ENCODE measurements around the gene ALG6. TPM values are rescaled to one million over a fixed set of nuclear protein-coding genes. Genes with fewer than 3 reads are reported as not detected.

The ALG6 gene
- total and polyA plus RNA-seq, 2 of the 13 experiments (the other 11 are each of a cell fraction or from before 2014, with no cell fraction given), result 6.8 to 8.1 TPM

DNA sequence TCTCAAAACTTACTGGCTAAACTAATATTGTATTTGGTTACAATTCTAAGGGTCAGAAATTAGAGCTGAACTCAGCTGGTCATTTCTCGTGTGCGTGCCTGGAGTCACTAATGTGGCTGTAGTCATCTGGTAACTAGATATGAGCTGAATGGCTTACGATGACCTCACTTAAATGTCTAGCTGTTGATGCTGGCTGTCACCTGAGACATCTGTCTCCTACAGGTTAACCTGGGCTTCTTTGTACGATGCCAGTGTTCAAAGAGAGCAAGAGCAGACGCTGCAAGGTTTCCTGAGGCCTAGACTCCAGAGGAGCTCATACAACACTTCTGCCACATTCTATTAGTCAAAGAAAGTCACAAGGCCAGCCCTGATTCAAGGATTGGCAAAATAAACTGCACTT is 17.1 kb upstream of the ALG6 start:
- DNase-seq (ENCODE audit: low spot score) (no peak), ATAC-seq (no peak), FAIRE-seq (no peak)
- no peak overlapping the region for H3K4me3 ChIP-seq (replicated peaks in 1 of 3; ENCODE audit: insufficient read depth in 1 of 3, low read depth in 2 of 3, low read length in 3 of 3)
- peaks cover 0 to 12% of the 10 kb centered on the region in 2 experiments; a peak in 1 of 5 replicates for H3K27me3 ChIP-seq (ENCODE audit: control insufficient read depth in 1 of 2, insufficient read depth in 2 of 2, low read length in 2 of 2)
- no peaks in the 10 kb centered on the region for H3K9me3 ChIP-seq (ENCODE audit: low read length)
- intact Hi-C loops (cut with micrococcal nuclease; ENCODE audit: unreplicated experiment), result no loop called here
- 14% methylated on average over 5 of the region's 5 CpGs for WGBS (ENCODE audit: low lambda C conversion rate)
- no peak overlapping the region for H3K27ac ChIP-seq (ENCODE audit: extremely low read length, insufficient read depth, low read length)
- POLR2A ChIA-PET, result interaction anchor here (0.7 kb wide), 1 partner anchor 67 kb away, joined by 3 read pairs; no protein-coding TSS in a partner anchor
- H4K20me1 ChIP-seq (ENCODE audit: insufficient read depth, low read length), result no peaks in the 10 kb centered on the region
- H3K79me2 ChIP-seq (ENCODE audit: insufficient read depth, low read length), result no peaks in the 10 kb centered on the region
- no peak overlapping the region for H3K9ac ChIP-seq (ENCODE audit: insufficient read depth, low read depth, low read length)
- BruUV-seq (replicated peaks), result no TSS peak
- no peaks in the 10 kb centered on the region for H3K4me1 ChIP-seq (ENCODE audit: insufficient read depth, low read length)
- no peaks in the 10 kb centered on the region for H3K36me3 ChIP-seq (replicated peaks in 1 of 2; ENCODE audit: control insufficient read depth in 1 of 2, insufficient read depth in 2 of 2, low read length in 2 of 2)
- no peak overlapping the region for H2AFZ ChIP-seq (ENCODE audit: low read length)
- H3K4me2 ChIP-seq (ENCODE audit: low read depth, low read length), result no peak overlapping the region
- in situ Hi-C loops (cut with HindIII; ENCODE audit: extremely low pct_ligation_motif_present, low pct_unique_long_range_greater_than_20kb), result no loop called here
- CTCF ChIA-PET (ENCODE audit: low intra/inter-chr PET ratio, low total read pairs), result no interaction called here
- TF ChIP-seq DNMT3B (CRISPR knock-in tag; conservative IDR thresholded peaks at IDR 0.05) (no peak), ADNP (CRISPR knock-in tag; IDR thresholded peaks at IDR 0.05) (no peak), HHEX (CRISPR knock-in tag; IDR thresholded peaks at IDR 0.05) (no peak), ZNF326 (CRISPR knock-in tag; IDR thresholded peaks at IDR 0.05; ENCODE audit: borderline replicate concordance) (no peak), ZNF343 (CRISPR knock-in tag; IDR thresholded peaks at IDR 0.05) (no peak), ZNF230 (CRISPR knock-in tag; IDR thresholded peaks at IDR 0.05) (no peak), HOXA7 (CRISPR knock-in tag; IDR thresholded peaks at IDR 0.05) (no peak), ZNF12 (CRISPR knock-in tag; IDR thresholded peaks at IDR 0.05) (no peak), ZBTB3 (CRISPR knock-in tag; IDR thresholded peaks at IDR 0.05; ENCODE audit: borderline replicate concordance, low read depth) (no peak), RFX5 (IDR thresholded peaks at IDR 0.05; ENCODE audit: low read depth, low read length) (no peak), BRD4 (CRISPR knock-in tag; IDR thresholded peaks at IDR 0.05) (no peak)
- TF ChIP-seq, protein P1, sequence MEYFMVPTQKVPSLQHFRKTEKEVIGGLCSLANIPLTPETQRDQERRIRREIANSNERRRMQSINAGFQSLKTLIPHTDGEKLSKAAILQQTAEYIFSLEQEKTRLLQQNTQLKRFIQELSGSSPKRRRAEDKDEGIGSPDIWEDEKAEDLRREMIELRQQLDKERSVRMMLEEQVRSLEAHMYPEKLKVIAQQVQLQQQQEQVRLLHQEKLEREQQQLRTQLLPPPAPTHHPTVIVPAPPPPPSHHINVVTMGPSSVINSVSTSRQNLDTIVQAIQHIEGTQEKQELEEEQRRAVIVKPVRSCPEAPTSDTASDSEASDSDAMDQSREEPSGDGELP (IDR thresholded peaks at IDR 0.05; ENCODE audit: borderline replicate concordance, low read depth), result no peak
- TF ChIP-seq, protein P2, sequence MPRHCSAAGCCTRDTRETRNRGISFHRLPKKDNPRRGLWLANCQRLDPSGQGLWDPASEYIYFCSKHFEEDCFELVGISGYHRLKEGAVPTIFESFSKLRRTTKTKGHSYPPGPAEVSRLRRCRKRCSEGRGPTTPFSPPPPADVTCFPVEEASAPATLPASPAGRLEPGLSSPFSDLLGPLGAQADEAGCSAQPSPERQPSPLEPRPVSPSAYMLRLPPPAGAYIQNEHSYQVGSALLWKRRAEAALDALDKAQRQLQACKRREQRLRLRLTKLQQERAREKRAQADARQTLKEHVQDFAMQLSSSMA (CRISPR knock-in tag; IDR thresholded peaks at IDR 0.05), result no peak
- TF ChIP-seq, protein P3, sequence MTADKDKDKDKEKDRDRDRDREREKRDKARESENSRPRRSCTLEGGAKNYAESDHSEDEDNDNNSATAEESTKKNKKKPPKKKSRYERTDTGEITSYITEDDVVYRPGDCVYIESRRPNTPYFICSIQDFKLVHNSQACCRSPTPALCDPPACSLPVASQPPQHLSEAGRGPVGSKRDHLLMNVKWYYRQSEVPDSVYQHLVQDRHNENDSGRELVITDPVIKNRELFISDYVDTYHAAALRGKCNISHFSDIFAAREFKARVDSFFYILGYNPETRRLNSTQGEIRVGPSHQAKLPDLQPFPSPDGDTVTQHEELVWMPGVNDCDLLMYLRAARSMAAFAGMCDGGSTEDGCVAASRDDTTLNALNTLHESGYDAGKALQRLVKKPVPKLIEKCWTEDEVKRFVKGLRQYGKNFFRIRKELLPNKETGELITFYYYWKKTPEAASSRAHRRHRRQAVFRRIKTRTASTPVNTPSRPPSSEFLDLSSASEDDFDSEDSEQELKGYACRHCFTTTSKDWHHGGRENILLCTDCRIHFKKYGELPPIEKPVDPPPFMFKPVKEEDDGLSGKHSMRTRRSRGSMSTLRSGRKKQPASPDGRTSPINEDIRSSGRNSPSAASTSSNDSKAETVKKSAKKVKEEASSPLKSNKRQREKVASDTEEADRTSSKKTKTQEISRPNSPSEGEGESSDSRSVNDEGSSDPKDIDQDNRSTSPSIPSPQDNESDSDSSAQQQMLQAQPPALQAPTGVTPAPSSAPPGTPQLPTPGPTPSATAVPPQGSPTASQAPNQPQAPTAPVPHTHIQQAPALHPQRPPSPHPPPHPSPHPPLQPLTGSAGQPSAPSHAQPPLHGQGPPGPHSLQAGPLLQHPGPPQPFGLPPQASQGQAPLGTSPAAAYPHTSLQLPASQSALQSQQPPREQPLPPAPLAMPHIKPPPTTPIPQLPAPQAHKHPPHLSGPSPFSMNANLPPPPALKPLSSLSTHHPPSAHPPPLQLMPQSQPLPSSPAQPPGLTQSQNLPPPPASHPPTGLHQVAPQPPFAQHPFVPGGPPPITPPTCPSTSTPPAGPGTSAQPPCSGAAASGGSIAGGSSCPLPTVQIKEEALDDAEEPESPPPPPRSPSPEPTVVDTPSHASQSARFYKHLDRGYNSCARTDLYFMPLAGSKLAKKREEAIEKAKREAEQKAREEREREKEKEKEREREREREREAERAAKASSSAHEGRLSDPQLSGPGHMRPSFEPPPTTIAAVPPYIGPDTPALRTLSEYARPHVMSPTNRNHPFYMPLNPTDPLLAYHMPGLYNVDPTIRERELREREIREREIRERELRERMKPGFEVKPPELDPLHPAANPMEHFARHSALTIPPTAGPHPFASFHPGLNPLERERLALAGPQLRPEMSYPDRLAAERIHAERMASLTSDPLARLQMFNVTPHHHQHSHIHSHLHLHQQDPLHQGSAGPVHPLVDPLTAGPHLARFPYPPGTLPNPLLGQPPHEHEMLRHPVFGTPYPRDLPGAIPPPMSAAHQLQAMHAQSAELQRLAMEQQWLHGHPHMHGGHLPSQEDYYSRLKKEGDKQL (CRISPR knock-in tag; IDR thresholded peaks at IDR 0.05; ENCODE audit: low read depth), result no peak
- TF ChIP-seq, protein P4, sequence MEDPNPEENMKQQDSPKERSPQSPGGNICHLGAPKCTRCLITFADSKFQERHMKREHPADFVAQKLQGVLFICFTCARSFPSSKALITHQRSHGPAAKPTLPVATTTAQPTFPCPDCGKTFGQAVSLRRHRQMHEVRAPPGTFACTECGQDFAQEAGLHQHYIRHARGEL (CRISPR knock-in tag; IDR thresholded peaks at IDR 0.05), result no peak
- TF ChIP-seq, protein P5, sequence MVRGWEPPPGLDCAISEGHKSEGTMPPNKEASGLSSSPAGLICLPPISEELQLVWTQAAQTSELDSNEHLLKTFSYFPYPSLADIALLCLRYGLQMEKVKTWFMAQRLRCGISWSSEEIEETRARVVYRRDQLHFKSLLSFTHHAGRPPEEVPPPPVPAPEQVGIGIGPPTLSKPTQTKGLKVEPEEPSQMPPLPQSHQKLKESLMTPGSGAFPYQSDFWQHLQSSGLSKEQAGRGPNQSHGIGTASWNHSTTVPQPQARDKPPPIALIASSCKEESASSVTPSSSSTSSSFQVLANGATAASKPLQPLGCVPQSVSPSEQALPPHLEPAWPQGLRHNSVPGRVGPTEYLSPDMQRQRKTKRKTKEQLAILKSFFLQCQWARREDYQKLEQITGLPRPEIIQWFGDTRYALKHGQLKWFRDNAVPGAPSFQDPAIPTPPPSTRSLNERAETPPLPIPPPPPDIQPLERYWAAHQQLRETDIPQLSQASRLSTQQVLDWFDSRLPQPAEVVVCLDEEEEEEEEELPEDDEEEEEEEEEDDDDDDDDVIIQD (CRISPR knock-in tag; IDR thresholded peaks at IDR 0.05; ENCODE audit: low read depth), result no peak
- TF ChIP-seq, protein P6, sequence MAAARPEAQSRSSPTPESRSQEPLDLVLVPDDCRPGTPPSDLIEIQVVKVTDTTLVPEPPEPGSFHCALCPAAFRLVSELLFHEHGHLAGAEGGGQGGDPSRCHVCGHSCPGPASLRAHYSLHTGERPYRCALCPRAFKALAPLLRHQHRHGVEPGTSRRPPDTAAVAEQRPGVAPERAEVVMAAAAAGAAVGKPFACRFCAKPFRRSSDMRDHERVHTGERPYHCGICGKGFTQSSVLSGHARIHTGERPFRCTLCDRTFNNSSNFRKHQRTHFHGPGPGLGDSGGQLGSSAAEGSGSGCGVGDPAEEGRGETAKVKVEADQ (CRISPR knock-in tag; IDR thresholded peaks at IDR 0.05; ENCODE audit: borderline replicate concordance), result no peak
